ENCODE data around the gene STUM.

STUM gene

DNA sequence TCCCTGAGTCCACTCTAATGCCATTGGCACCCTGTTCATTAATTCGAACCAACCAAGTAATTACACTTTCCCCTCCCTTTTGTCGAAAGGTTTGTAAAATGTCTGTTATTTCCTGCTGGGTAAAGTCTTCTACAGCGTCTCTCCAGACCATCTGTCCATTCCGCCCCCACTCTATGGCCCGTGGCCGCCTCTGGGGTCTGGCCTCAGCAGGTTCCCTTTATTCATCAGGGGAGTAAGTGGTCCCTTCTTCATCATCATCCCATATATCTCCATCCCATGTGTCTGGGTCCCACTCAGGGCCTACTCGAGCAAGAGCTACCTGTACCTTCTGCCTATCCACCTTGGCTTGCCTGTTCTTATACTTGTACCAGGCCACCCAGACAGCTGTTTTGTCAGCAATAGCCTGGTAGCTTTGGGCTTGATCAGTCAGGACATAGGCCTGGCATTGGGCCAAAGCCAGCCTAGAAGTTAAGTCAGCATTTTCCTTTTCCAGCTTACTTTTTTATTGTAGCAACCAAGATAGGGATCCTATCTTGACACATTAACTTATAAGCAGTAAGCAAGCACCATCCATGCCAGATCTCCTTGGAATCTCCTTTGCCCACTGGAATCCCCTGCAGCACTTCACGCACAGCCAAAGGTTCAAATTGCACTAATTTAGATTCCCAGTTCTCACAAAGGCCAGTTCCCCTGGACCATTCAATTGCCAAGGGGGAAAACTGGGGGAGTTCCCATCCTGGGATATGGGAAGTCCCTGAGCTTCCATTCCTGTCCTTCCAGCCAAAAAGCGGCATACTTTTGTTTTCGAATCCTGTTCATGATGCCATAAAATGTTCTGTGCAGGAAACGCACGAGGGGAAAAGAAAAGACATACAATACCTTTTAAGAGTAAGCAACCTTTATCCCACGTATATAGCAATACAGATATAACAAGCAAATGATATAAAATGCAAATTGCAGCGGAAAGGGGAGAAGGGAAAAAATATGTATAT, 6.6 kb upstream of the STUM start:
- peaks cover 4% of the 10 kb centered on the region; the same call in 1 of the 2 replicates for H3K27me3 ChIP-seq (ENCODE audit: low read depth, low read length)
- no peaks in the 10 kb centered on the region for H3K36me3 ChIP-seq (replicated peaks; ENCODE audit: low read depth, low read length)
- H3K4me1 ChIP-seq (ENCODE audit: low read length) = 0 out of 2 replicates have a peak, but pooled peaks cover 2% of the 10 kb centered on the region
- H3K27ac ChIP-seq (ENCODE audit: low read length) = no peak overlapping the region
- TF ChIP-seq EZH2phosphoT487 (IDR thresholded peaks at IDR 0.05; ENCODE audit: low read depth) = no peak
- TF ChIP-seq, protein P1, sequence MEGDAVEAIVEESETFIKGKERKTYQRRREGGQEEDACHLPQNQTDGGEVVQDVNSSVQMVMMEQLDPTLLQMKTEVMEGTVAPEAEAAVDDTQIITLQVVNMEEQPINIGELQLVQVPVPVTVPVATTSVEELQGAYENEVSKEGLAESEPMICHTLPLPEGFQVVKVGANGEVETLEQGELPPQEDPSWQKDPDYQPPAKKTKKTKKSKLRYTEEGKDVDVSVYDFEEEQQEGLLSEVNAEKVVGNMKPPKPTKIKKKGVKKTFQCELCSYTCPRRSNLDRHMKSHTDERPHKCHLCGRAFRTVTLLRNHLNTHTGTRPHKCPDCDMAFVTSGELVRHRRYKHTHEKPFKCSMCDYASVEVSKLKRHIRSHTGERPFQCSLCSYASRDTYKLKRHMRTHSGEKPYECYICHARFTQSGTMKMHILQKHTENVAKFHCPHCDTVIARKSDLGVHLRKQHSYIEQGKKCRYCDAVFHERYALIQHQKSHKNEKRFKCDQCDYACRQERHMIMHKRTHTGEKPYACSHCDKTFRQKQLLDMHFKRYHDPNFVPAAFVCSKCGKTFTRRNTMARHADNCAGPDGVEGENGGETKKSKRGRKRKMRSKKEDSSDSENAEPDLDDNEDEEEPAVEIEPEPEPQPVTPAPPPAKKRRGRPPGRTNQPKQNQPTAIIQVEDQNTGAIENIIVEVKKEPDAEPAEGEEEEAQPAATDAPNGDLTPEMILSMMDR (IDR thresholded peaks at IDR 0.05; ENCODE audit: low read depth, low read length) = no peak
- H4K20me1 ChIP-seq (ENCODE audit: insufficient read depth, low read length) = no peaks in the 10 kb centered on the region
- H3K4me2 ChIP-seq (ENCODE audit: low read length) = no peak overlapping the region
- H3K9me3 ChIP-seq (ENCODE audit: insufficient read depth, low read length) = no peaks in the 10 kb centered on the region
- H3K79me2 ChIP-seq (ENCODE audit: low read length) = no peaks in the 10 kb centered on the region
- no peak overlapping the region for H3K4me3 ChIP-seq (ENCODE audit: low read length)
- H2AFZ ChIP-seq (ENCODE audit: low read depth, low read length) = no peak overlapping the region
- H3K9ac ChIP-seq (ENCODE audit: low read length) = no peak overlapping the region

DNA sequence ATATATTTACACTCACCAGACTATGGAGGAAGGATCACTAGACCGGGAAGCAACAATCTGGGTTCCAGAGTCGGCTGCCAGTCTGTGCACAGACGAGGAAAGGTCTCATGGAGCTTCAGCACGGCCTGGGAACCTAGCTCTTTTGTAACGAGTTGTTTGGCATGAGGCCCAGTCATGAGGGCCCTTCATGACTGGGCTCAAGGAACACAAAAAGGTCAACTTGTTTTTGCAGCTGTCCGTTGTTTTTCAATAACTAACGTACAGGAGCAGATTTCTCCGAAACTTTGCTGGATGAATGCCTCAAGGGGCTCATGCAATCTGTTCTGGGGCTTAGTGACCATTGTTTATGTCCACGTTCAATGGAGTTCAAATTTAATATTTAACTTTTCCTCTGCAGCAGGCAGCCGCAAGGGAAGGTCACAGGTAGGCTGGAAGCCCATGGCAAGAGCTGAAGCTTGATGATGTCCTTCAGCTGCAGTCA, 5.9 kb upstream of the STUM start:
- TF ChIP-seq EZH2phosphoT487 (IDR thresholded peaks at IDR 0.05; ENCODE audit: low read depth) = no peak
- TF ChIP-seq, protein P1 (IDR thresholded peaks at IDR 0.05; ENCODE audit: low read depth, low read length) = no peak
- H3K4me2 ChIP-seq (ENCODE audit: low read length) = no peak overlapping the region
- H3K4me3 ChIP-seq (ENCODE audit: low read length) = no peak overlapping the region
- H4K20me1 ChIP-seq (ENCODE audit: insufficient read depth, low read length) = no peaks in the 10 kb centered on the region
- peaks cover 4% of the 10 kb centered on the region; the same call in 1 of the 2 replicates for H3K27me3 ChIP-seq (ENCODE audit: low read depth, low read length)
- no peaks in the 10 kb centered on the region for H3K36me3 ChIP-seq (replicated peaks; ENCODE audit: low read depth, low read length)
- H3K79me2 ChIP-seq (ENCODE audit: low read length) = no peaks in the 10 kb centered on the region
- H3K4me1 ChIP-seq (ENCODE audit: low read length) = 0 out of 2 replicates have a peak, but pooled peaks cover 2% of the 10 kb centered on the region
- no peak overlapping the region for H2AFZ ChIP-seq (ENCODE audit: low read depth, low read length)
- no peak overlapping the region for H3K9ac ChIP-seq (ENCODE audit: low read length)
- H3K27ac ChIP-seq (ENCODE audit: low read length) = no peak overlapping the region
- no peaks in the 10 kb centered on the region for H3K9me3 ChIP-seq (ENCODE audit: insufficient read depth, low read length)

DNA sequence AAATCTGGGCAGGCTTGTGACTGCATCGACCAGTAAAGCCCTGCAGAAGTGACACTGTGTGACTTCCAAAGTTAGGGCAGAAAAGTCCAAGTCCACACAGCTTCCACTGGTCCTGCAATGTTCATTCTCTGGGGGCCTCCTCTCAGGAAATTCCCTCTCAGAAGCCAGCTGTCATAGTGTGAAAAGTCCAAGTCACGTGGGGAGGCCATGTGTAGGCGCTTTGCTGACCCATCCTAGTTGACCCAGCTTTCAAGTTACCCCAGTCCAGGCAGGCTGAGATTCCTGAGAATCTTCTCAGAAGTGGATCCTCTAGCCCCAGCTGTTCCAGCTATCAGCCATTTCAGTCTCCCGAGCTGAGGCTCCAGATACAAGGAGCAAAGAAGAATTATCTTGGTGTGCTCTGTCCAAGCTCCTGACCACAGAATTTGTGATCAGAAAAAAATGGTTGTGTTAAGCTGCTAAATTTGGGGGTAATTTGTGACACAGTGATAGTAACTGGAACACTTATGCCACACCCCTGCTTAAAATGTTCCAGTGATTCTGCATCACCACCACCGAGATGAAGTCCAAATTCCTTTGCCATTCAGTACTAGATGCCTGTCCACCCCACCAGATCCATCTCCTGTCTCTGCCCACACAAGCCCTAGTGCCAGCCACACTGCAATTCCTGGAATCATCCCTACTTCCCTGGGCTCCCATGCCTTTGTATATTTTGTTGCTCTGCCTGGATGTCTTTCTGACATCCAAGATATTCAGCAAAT, 2.5 kb upstream of the STUM start:
- Histone ChIP-seq H3K9ac (ENCODE audit: low read length) (no peak overlapping the region), H3K9me3 (ENCODE audit: insufficient read depth, low read length) (no peaks in the 10 kb centered on the region), H4K20me1 (ENCODE audit: insufficient read depth, low read length) (no peaks in the 10 kb centered on the region), H2AFZ (ENCODE audit: low read depth, low read length) (no peak overlapping the region), H3K4me1 (ENCODE audit: low read length) (0 out of 2 replicates have a peak, but pooled peaks cover 2% of the 10 kb centered on the region), H3K4me3 (ENCODE audit: low read length) (no peak overlapping the region), H3K4me2 (ENCODE audit: low read length) (no peak overlapping the region), H3K79me2 (ENCODE audit: low read length) (no peaks in the 10 kb centered on the region), H3K36me3 (replicated peaks; ENCODE audit: low read depth, low read length) (no peaks in the 10 kb centered on the region), H3K27ac (ENCODE audit: low read length) (no peak overlapping the region), H3K27me3 (ENCODE audit: low read depth, low read length) (peaks cover 6% of the 10 kb centered on the region)
- TF ChIP-seq EZH2phosphoT487 (IDR thresholded peaks at IDR 0.05; ENCODE audit: low read depth) = no peak
- TF ChIP-seq, protein P1 (IDR thresholded peaks at IDR 0.05; ENCODE audit: low read depth, low read length) = no peak

Data from OCI-LY3 (cell line).